ENCODE results near the gene SBNO2. TPM values are rescaled to one million over a fixed set of nuclear protein-coding genes. Genes with fewer than 3 reads are reported as not detected.

The SBNO2 gene
- total and polyA plus RNA-seq, 9 of the 15 experiments (the other 6 are each of a cell fraction or from before 2014, with no cell fraction given), result 0.01 to 46.2 (median 6.7) TPM

DNA sequence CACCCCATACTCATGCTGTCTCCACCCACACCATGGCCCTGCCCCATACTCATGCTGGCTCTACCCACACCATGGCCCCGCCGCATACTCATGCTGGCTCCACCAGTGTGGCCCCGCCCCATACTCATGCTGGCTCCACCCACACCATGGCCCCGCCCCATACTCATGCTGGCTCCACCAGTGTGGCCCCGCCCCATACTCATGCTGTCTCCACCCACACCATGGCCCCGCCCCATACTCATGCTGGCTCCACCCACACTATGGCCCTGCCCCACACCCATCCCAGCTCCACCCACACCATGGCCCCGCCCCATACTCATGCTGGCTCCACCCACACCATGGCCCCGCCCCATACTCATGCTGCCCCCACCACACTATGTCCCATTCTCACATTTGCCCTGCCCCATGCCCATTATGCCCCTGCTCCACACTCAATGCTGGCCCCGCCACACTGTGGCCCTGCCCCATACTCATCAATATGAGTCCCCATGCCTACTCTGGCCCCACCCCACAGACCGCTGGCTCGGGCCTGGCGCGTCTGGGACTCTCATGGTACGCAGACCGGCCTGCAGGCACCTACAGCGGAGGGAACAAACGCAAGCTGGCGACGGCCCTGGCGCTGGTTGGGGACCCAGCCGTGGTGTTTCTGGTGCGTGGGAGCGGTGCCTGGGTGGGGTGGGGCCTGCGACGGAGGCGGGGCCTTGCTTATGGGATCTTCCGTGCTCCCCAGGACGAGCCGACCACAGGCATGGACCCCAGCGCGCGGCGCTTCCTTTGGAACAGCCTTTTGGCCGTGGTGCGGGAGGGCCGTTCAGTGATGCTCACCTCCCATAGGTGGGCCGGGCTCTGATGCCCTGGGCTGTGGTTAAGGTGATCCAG is 110.8 kb downstream of the SBNO2 start:
- no peaks in the 10 kb centered on the region for H3K9me1 ChIP-seq (ENCODE audit: control insufficient read depth, insufficient read depth, low read length)
- H2AFZ ChIP-seq (ENCODE audit: low read depth, low read length), result no peak overlapping the region
- BruUV-seq (replicated peaks), result no TSS peak
- no peak overlapping the region for H3K4me3 ChIP-seq
- no peaks in the 10 kb centered on the region for H4K20me1 ChIP-seq (replicated peaks; ENCODE audit: control insufficient read depth, insufficient read depth, low read length)
- 61% methylated on average over 34 of the region's 37 CpGs for WGBS (ENCODE audit: insufficient coverage, low coverage, missing lambda C conversion rate)
- H3K36me3 ChIP-seq (ENCODE audit: control insufficient read depth, insufficient read depth, low read length), result peaks cover 32% of the 10 kb centered on the region
- peak; percentile 77 to 87 (median 82) for DNase-seq (ENCODE audit: extremely low read depth in 1 of 4, low spot score in 3 of 4)
- no peaks in the 10 kb centered on the region for H3K9me3 ChIP-seq (replicated peaks; ENCODE audit: control insufficient read depth, insufficient read depth, low read depth, low read length)
- H3K4me1 ChIP-seq (replicated peaks in 1 of 2; ENCODE audit: control insufficient read depth in 2 of 2, insufficient read depth in 2 of 2, low read length in 2 of 2), result peaks cover 9 to 68% of the 10 kb centered on the region in 2 experiments
- ATAC-seq, result peak; percentile 57
- H3K79me2 ChIP-seq (ENCODE audit: control insufficient read depth, insufficient read depth, low read length), result no peaks in the 10 kb centered on the region
- H3K4me2 ChIP-seq (ENCODE audit: insufficient read depth, low read length), result no peak overlapping the region
- H3K27me3 ChIP-seq (ENCODE audit: control insufficient read depth in 2 of 2, insufficient read depth in 2 of 2, low read length in 2 of 2), result no peaks in the 10 kb centered on the region
- POLR2A ChIA-PET, result interaction anchor here (1.1 kb wide), 1 partner anchor 9 kb away, joined by 4 read pairs; no protein-coding TSS in a partner anchor
- H3K27ac ChIP-seq (ENCODE audit: extremely low read depth, low read depth, low read length), result peak overlapping the region; percentile 32; the same call in 1 of the 3 replicates
- intact Hi-C loops (cut with micrococcal nuclease), result no loop called here
- in situ Hi-C loops (cut with MboI), result no loop called here
- peak; percentile 97 for FAIRE-seq
- no peak overlapping the region; a peak in 1 of 4 replicates for H3K9ac ChIP-seq (ENCODE audit: insufficient read depth in 1 of 2, low read depth in 2 of 2, low read length in 2 of 2)
- CTCF ChIA-PET (ENCODE audit: low intra/inter-chr PET ratio), result no interaction called here
- TF ChIP-seq PCBP2 (IDR thresholded peaks at IDR 0.05; ENCODE audit: low read depth, low read length, poor library complexity, severe bottlenecking), result no peak
- no peak for TF ChIP-seq EHMT2 (IDR thresholded peaks at IDR 0.05)
- TF ChIP-seq, protein P1, sequence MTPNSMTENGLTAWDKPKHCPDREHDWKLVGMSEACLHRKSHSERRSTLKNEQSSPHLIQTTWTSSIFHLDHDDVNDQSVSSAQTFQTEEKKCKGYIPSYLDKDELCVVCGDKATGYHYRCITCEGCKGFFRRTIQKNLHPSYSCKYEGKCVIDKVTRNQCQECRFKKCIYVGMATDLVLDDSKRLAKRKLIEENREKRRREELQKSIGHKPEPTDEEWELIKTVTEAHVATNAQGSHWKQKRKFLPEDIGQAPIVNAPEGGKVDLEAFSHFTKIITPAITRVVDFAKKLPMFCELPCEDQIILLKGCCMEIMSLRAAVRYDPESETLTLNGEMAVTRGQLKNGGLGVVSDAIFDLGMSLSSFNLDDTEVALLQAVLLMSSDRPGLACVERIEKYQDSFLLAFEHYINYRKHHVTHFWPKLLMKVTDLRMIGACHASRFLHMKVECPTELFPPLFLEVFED (CRISPR knock-in tag; conservative IDR thresholded peaks at IDR 0.05), result no peak
- TF ChIP-seq BMI1 (IDR thresholded peaks at IDR 0.05; ENCODE audit: low read length), result no peak
- TF ChIP-seq, protein P2, sequence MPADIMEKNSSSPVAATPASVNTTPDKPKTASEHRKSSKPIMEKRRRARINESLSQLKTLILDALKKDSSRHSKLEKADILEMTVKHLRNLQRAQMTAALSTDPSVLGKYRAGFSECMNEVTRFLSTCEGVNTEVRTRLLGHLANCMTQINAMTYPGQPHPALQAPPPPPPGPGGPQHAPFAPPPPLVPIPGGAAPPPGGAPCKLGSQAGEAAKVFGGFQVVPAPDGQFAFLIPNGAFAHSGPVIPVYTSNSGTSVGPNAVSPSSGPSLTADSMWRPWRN (IDR thresholded peaks at IDR 0.05; ENCODE audit: low read depth), result no peak
- peak; percentile 66 for TF ChIP-seq POLR2A (conservative IDR thresholded peaks at IDR 0.05)
- peak; percentile 14; the same call in 1 of the 2 replicates for TF ChIP-seq CREM (IDR thresholded peaks at IDR 0.05; ENCODE audit: low read depth)
- TF ChIP-seq SUPT5H (IDR thresholded peaks at IDR 0.05), result peak; percentile 73
- TF ChIP-seq ARNT (IDR thresholded peaks at IDR 0.05), result no peak
- TF ChIP-seq ZNF778 (CRISPR knock-in tag; IDR thresholded peaks at IDR 0.05), result no peak
- TF ChIP-seq ESRRA (IDR thresholded peaks at IDR 0.05; ENCODE audit: borderline replicate concordance, low read depth), result no peak
- TF ChIP-seq POLR2B (IDR thresholded peaks at IDR 0.05; ENCODE audit: low read depth, partially characterized antibody), result peak; percentile 40
- TF ChIP-seq CTBP1 (IDR thresholded peaks at IDR 0.05; ENCODE audit: borderline replicate concordance), result no peak
- no peak for TF ChIP-seq XRCC5 (IDR thresholded peaks at IDR 0.05; ENCODE audit: low read depth, low read length)
- no peak for TF ChIP-seq MAFK (IDR thresholded peaks at IDR 0.05; ENCODE audit: low read length)
- peak; percentile 50 for TF ChIP-seq RBFOX2 (IDR thresholded peaks at IDR 0.05; ENCODE audit: low read depth, low read length)
- TF ChIP-seq MTA3 (IDR thresholded peaks at IDR 0.05; ENCODE audit: borderline replicate concordance), result no peak
- TF ChIP-seq HDGF (IDR thresholded peaks at IDR 0.05), result 0 out of 2 replicates have a peak, but pooled peaks have one; percentile 55
- TF ChIP-seq GABPB2 (CRISPR knock-in tag; conservative IDR thresholded peaks at IDR 0.05), result no peak
- TF ChIP-seq ZNF232 (CRISPR knock-in tag; IDR thresholded peaks at IDR 0.05), result no peak
- peak; percentile 36; the same call in 1 of the 2 replicates for TF ChIP-seq ZNF263 (CRISPR knock-in tag; IDR thresholded peaks at IDR 0.05; ENCODE audit: borderline replicate concordance)
- TF ChIP-seq FIP1L1 (IDR thresholded peaks at IDR 0.05; ENCODE audit: low read depth, low read length, poor library complexity, severe bottlenecking), result peak; percentile 85
- TF ChIP-seq MBD2 (IDR thresholded peaks at IDR 0.05; ENCODE audit: borderline replicate concordance, low read depth), result peak; percentile 56; the same call in 1 of the 2 replicates
- no peak for TF ChIP-seq ZNF23 (CRISPR knock-in tag; IDR thresholded peaks at IDR 0.05)
- no peak for TF ChIP-seq ZEB2 (IDR thresholded peaks at IDR 0.05)
